ENCODE results near the gene THOC1.

Gene THOC1

DNA sequence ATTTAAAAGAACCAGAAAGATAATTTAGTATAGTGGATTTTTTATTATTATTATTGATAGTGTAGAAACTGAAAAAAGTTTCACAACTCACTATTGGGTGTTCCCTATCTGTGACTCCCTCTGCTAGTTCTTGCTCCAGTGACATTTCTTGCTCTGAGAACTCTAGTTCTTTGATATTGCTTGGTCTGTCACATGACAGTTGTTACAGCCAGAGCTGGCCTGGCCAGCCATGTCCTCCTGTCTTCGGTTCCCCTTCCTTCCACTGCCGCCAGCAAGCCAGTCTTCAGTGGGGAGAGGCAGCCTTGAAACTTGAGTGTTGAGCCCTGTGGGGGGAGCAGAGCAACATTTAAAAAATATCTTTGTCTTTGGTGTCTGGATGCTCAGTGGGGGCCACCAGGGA lies 7.6 kb upstream of the THOC1 start:
- DNase-seq = no peak

DNA sequence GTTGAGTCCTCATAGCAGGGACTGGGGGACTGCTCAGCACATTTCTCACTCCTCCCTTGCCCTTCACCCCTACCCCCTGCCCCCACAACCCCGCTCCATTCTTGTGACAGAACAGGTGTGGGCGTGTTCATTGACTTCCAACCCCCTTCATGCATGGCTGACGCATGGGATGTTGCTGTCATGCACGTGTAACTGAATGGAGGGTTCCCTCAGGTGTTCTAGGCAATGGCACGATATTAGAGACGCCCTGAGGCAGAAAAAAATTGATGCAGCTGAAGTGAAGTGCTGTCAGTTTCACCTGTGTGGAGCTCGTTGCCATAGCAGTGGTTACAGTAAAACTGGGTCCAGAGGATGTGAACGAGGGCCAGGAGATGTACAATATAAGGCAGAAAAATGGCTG lies 6.5 kb upstream of the THOC1 start:
- DNase-seq = no peak

DNA sequence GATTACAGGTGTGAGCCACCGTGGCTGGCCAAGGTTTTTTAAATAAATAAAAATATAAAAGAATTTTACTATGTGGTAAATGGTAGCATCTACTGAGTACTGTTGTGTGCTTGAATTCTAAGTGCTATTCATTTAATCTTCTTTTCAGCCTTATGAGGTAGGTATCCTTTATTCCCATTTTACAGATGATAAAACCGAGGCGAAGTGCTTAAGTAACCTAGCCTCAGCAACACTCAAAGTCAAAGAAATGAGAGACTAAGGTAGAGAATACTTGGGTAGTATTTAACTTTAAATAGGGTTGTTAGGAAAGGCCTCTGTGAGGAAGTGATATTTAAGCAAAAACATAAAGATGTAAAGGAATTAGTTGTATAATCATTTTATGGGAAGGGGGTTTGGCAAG lies 5.7 kb upstream of the THOC1 start:
- DNase-seq = no peak

DNA sequence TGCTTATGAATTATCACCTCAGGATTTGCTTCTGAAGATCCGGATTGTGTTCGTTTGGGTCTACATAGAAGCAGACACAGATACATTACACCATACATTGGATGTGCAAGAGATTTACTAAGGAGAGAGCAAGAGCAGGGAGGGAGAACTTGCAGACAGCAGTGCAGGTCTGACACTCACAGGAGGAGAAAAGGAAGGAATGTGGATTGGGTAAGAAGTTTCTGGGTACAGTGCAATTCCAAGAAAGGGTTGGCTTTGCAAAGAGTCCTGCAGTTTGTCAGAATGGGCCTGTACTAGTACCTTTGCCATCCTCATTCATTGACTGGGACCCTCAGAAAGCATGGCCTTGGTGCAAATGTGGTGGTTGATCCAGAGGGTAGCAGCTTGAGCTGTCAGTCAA lies 4.8 kb upstream of the THOC1 start:
- DNase-seq = no peak

DNA sequence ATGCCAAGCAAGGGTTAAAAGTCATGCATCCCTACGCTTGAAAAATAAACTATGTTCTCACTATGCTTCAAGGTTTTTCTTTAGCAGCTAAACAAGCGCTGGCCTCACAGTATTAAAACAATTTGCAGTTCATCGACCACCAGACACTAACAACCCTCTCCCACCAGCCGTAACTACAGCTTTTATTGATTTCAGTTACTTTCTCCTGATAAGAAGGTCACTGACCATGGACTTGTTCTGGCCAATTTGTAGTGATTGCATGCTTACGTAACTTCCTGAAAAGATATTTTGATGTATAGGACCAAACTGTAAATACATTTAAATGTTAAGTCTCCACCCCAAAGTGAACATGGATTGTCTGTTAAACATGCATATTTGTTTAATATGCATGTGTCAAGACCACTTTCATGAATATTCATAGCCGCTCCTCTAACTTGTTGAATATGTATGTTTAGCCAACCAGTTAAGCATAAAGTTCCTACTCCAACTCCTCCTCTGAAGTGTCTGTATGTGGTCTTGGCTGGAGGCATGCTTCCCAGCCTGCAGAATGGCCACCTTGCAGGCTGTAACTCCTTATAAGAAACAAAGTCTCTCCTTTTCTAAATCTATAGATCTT lies 1.7 kb upstream of the THOC1 start:
- DNase-seq = no peak

DNA sequence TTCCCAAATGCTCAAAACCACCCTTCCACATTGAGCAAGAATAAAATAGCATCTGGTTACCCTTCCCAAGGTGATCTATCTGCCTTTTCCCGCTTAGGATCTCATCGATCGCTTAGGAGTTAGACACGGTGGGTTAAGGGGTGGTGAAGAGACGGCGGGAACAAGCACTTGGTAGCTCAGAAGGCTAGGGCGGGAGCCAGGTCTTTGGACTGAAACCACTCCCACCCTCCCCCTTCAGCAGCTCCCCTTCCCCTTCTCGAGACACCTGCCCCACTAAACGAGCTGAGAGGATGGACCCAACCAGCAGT lies 513 bp downstream of the THOC1 start:
- peak; percentile 34 for DNase-seq

DNA sequence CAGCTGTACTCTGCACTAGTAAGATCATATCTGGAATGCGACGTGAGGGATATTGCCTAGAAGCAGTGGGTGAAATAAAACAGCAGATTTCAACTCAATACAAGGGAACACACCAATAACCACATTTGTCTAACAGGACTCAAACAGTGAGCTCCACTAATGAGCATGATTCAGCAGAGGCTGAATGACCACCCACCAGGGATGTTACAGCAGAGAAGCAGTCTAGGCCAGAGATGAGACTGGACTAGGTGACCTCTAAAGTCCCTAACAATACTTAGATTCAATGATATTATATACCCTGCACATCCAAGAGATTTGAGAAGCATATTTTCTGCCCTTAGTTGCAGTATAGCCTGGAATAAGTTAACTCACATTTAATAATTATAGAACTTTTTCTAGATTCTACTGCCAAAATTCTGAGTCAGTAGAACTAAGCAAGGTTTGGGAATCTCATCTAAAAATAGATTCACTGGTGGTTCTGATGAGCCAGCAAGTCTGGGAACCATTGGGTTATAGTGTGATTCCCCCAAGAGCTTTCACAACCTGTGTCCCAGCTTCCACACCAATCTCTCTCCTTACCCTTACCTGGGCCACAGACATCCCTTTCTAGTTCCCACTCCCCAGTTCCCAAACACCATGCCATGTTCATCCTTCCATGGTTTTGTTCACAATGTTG lies 6.3 kb downstream of the THOC1 start:
- no peak for DNase-seq

DNA sequence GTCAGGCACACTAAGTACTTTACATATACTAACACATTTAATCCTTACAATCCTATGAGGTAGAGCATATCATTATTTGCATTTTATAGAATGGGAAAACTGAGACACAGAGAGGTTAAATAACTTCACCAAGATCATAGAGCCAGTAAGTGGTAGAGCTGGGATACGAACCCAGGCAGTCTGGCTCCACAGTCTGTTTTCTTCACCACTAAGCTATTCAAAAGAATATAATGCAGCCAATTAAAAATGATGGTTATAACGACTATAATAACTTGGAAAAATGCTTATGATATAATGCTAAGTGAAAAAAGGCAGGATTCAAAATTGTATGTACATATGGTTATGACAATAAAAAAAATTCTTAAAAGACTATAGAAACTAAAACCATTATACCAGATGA lies 7.3 kb downstream of the THOC1 start:
- no peak for DNase-seq

DNA sequence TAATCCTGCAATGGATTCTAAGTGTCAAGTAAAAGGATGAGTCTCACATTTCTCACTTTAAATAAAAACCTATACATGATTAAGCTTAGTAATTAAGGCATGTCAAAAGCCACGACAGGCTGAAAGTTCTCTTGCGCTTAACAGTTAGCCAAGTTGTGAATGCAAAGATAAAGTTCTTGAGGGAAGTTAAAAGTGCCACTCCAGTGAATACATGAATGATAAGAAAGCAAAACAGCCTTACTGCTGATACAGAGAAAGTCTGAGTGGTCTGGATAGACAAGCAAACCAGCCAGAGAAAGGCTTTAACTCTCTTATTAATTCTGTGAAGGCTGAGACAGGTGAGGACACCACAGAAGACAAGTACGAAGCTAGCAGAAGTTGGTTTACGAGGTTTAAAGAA lies 12.7 kb downstream of the THOC1 start:
- no peak for DNase-seq

DNA sequence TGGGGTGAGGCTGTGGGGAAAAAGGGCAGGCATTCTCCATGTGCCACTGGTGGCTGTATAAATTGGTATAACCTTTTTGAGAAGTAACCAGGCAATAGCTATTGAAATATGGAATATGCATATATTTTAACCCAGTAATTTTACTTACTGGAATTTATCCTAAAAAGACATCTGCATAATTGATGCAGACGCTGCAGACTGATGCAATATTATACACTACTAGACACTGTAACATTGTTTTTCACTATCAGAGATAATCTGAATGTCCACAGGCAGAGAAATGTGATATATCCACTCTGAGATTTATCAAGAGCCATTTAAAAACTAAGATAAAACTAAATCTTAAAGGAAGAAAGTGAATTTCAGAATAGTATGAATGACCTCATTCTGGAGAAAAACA lies 14.7 kb downstream of the THOC1 start:
- DNase-seq = no peak

DNA sequence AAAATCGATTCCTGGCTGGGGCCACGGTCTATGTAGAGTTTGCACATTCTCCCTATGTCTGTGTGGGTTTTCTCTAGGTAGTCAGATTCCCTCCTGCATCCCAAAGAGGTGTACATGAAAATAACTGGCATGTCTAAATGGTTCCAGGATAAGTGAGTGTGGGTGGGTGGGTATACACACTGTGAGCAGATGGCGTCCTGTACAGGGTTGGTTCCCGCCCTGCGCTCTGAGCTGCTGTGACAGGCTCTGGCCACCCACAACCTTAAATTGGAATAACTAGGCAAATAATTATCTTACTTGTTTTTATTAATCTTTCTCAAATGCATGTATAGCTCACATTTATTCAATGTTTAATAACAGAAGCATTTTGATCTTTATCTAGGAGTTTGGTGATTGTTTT lies 16.3 kb downstream of the THOC1 start:
- no peak for DNase-seq

DNA sequence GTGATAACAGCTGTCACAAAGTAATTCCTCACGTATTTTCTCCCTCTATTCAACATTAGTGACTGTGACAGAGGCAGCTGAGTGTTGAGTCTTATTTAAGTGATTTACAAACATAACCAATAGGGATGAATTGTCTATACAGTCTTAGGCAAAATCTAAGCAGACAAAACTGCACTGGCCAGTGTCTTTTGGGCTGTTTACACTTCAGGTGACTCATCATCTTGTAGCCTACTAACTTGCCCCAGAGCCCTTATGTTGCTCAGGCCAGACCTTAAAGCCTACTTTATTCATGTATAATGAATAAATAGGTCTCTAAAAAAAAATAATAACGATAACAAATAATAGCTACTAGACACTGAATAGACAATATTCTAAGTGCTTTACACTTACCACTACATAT lies 17.2 kb downstream of the THOC1 start:
- DNase-seq = no peak

DNA sequence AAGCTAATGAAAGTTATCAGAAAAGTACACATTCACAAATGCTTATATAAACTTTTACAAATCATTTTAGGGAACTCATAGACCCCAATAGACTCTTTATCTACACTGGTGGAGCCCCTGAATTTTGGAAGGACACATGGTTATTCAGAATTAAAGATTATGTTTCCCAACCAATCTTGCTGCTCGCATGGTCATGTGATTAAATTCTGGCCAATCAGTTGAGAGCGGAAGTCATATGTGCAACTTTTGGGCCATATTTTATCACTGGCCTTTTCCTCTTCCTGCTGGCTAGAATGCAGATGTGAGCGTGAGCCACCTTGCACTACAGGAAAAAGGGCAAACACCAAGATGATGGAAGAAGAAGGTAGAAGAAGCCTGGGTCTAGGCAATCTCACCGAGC lies 19.8 kb downstream of the THOC1 start:
- no peak for DNase-seq

DNA sequence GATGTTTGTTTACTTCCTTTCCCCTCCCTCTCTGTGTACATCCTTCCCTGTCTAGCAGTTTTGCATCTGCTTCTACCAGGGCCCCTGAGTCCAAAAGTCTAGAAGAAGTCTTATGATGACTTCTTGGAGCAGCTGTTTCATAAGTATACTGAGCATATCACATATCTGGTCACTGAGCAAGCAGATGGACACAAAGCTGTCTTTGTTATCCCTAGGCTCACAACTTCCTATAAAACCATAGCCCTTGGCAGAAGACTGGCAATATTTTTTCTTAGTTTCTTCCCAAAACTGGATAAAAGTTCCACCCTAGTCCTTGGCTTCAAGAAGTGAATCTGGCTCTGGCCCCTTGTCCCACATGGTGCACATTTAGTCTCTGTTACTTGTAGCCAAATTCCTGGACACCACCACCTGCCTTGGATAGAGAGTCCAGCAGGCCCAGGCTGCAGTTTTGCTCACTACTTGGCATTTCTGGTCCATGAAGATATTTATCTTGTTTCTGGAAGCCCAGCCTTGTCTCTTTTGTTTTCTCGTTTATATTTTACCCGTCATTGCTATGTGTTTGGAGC lies 22.5 kb downstream of the THOC1 start:
- no peak for DNase-seq

DNA sequence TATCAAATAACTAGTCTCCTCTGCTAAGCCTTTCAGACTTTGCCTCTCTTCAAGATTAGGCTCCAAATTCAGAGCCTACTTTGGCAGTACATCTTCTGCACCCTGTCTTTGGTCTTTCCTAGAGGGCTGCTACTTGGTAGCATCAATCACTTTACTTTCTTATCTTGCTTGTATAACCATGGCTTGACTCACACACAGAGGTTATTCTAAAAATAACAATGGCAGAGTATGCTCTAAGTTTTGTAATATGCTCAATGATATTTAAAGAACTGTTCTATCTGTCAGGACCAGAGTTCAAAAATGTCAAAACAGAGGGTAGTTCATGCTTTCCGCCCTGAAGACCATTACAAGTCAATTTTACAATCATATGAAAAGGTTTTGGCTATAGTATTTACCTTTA lies 27.7 kb downstream of the THOC1 start:
- DNase-seq = no peak

DNA sequence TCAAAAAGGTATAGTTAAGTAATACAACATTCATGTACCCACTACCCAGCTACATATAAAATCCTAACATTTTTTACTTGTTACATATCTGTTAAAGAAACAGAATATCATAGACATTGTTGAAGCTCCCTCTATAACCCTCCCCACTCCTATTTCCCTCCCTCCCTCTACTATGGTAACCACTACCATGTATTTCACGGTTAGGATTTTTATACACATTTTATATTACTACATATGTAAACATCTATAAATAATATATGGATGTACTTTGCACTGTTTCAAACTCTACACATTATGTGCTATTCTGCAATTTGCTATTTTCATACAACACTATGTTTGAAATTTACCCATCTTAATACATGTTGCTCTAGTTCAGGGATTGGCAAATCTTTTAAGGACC lies 36.3 kb downstream of the THOC1 start:
- no peak for DNase-seq

DNA sequence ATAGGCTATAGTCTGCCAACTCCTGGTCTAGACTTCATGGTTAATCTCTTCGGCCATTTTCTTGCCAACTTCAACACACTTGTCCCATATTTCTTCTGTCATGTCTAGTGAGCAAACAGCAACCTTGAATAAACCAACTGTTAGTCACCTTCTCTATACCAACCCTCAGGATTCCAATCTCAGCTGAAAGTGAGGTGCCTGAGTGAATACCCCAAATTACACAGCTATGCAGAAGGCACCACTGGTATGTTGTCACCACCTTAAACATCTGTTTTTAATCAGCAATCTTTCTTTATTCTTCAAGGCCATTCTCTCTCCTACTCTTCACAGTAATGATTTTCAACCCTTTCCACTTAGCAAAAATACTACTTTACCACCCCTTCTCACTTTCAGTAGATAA lies 39.3 kb downstream of the THOC1 start:
- DNase-seq = no peak

DNA sequence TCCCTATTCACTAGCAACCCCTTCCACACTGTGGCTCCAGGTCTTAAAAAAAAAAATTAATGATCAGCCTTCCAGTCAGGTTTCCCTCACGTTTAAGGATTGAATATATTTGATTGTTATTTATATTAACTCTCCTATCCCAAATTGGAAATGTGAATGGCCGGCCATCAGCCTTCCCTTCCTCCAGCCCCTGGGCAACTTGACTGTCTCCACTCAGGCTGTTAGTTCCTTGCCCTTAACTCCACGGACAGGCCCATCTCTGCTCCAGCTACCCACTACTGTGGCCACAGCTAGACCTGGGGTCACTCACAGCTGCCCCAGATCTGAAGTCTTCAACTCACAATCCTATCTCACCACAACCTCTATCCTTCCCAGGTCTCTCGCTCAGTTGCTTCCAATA lies 39.9 kb downstream of the THOC1 start:
- DNase-seq = no peak

DNA sequence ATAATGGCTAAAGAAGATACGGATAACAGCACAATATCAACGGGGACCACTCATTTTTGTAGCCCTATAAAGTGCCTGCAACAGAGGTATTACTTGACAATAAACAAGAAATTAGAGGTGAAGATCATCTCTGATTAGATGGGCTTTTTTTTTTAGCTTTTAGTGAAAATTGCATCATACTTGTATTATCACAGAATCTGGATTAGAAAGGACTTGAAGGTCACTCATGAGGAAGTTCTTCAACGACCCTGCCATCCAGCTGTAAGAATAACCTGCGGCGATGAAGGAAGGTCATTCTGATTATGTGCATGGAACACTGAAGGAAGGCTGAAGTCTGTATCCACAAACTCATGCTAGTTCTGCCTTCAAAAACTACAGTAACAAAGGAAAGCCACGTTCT lies 40.5 kb downstream of the THOC1 start:
- no peak for DNase-seq

DNA sequence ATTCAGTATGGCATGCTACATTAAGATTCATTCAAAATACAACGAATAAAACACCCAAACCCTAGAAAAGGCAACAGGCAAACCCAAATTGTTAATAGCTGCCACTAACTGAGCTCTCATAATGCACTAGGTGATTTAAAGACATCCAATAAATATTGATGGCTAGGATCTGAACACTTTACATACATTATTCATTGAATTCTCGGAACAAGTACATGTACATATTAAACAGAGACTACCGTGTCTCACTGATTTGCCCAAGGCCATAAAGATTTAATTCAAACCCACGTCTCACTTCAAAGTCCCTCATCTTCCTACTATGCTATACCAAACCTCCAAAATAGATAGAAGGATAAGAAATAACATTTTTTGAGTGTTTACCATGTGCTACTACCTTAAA lies 42.1 kb downstream of the THOC1 start:
- DNase-seq = no peak

DNA sequence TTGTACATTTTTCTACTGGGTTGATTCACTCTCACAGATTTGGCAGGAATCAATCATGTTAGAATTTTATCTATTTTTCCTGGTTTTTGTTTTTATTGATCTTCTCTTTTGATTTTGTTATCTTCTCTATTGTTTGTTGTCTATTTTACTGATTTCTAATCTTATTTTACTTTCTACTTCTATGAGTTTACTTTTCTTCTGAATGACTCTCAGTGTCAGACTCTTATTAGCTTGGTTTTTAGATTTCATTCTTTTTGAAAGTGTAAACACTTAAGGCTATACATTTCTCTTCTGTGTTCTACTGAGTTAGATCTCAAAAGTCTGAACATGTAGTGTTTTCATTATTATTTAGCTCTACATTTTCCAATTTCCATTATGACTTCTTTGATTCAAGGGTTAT lies 47.1 kb downstream of the THOC1 start:
- DNase-seq = no peak

DNA sequence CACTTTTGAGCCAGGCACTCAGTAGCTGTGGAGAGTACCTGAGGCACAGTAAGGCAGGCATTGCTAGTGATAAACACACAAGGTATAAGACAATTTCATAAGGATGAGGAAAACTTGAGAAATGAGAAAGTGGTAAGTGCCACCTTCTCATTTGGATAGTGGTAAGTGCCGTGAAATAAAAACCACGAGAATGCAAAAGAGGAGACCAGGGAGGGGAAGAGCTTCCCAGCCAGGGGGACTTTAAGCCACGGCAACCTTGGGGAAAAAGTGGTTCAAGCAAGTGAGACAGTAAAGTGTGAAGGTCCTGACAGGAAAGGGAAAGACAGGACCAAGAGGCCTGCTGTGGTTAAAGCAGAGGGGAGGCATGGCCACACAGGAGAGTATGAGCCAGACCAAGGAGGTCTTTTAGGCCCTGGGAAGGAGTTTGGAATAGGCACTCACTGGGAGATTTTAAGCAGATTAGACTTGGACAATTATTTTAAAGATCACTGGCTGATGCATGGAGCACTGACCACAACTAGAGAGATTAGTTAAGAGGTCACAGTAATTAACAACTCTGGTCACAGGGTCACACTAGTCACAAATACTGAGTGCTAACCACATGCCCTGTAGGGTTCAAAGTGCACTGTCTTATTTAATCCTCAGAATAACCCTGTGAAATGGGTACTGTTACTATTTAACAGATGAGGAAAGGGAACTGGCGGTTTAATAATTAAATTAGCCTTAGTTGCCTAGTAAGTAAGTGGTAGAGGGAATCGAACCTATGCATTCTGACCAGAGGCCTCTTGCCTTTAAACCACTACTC lies 50.1 kb downstream of the THOC1 start:
- no peak for DNase-seq

DNA sequence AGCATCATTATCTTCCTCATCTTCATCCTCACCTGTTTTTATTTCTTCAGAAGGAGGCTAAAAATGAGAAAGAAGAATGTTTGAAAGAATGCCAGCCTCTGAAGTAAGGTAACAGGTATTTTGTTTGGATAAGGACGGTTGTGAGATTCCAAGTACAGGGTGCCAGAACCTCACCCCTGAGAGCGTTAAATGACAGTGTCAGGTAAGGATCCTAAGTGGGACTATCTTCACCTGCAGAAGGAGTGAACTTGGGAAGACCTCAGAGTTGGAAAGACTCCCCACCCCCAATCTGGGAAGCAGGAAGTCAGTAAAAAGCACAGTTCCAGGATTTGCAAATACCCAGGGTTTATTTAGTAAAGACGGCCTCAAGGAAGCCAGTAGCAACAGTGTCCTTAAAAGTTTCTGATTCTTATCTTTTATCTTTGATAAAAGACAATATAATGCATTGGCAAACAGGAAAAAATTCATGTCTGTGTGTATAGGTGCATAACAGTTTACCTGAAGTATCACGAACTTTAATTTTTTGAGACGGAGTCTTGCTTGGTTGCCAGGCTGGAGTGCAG lies 52.3 kb downstream of the THOC1 start:
- no peak for DNase-seq

DNA sequence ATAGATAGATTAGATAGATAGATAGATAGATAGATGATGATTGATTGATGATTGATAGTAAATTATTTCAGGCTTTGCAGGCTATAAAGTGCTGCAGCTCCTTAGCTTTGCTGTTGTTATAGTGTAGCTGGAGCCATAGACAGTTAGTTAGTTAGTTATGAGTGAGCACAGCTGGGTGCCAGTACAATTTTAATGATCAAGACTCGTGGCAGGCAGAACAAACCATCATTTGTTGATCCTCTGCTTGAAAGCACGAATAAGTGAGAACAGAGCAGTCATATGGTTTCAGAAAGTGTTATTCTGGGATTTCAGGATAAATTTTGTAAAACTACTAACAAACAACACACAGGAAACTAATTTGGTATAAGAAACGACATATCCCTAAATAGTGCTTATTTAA lies 53.9 kb downstream of the THOC1 start:
- DNase-seq = no peak

All from GF-D8 (cell line).